Testis (tissue), 3 donors: ENCODE measurements around the gene CRTC2. TPM values are rescaled to one million over a fixed set of nuclear protein-coding genes. Genes with fewer than 3 reads are reported as not detected.

Source experiments
- DNase-seq: peaks from one replicate; pipeline ENCODE4 v3.0.0-alpha.2; 2019
- H3K27ac ChIP-seq, 2 donors: fragments of 200-600 bp; sonication (generic); one replicate each; pipeline ENCODE4 v1.5.1; 2019
- H3K27me3 ChIP-seq: fragments of 200-600 bp; sonication (generic); one replicate; pipeline ENCODE4 v1.5.1; 2019
- H3K36me3 ChIP-seq: fragments of 200-600 bp; sonication (generic); one replicate; pipeline ENCODE4 v1.5.1; 2017; ENCODE audit warnings: low read depth; ENCODE audit errors: missing control alignments
- H3K4me1 ChIP-seq: fragments of 200-600 bp; sonication (generic); one replicate; pipeline ENCODE4 v1.5.1; 2019
- H3K4me3 ChIP-seq, 2 donors: fragments of 200-600 bp; sonication (generic); one replicate each; pipeline ENCODE4 v1.5.1; 2017 to 2019
- H3K9me3 ChIP-seq: fragments of 200-600 bp; sonication (generic); one replicate; pipeline ENCODE4 v1.5.1; 2017
- POLR2A ChIP-seq: fragments of 450-650 bp; IDR thresholded peaks from one replicate; pipeline ENCODE4 v1.6.1; 2017; ENCODE audit warnings: antibody characterized with exemption, mild to moderate bottlenecking, moderate library complexity
- WGBS, 2 donors: methylation state at CpG; one replicate each; pipeline ENCODE4 v1.1.5; 2018; 5-methylcytosine and 5-hydroxymethylcytosine counted together
- intact Hi-C: fragments of 100-400 bp; cut with DNase I; formaldehyde crosslinking; loops from one replicate; pipeline ENCODE4 v1.15.1; 2023; ENCODE audit warnings: low total_unique reads
- polyA plus RNA-seq: library from polyadenylated mRNA; stranded (reverse); fragments of 350-450 nt; fragmentation: Illumina TruSeq; extraction: RNeasy Lipid Tissue Mini Kit (QIAGEN cat#74804); gene quantifications from one replicate; pipeline ENCODE4 v1.2.3, GENCODE V29; 2014; ENCODE audit warnings: low read depth, low replicate concordance; ENCODE audit not compliant: insufficient read depth
- total RNA-seq, 2 donors: library from RNA; depleted of rRNA; stranded (reverse); fragments of >200 nt; gene quantifications; one replicate each; pipeline ENCODE4 v1.2.3, GENCODE V29; 2016
- TF ChIP-seq, protein P1 (sequence below), 3 experiments: fragments of 450-650 bp in 2 of 3; fragments of 200-600 bp in 1 of 3; sonication (generic) in 1 of 3; IDR thresholded peaks; one replicate each; pipeline ENCODE4 v1.5.1; 2016 to 2019; ENCODE audit warnings: antibody characterized with exemption in 3 of 3, mild to moderate bottlenecking in 2 of 3, moderate library complexity in 1 of 3

The CRTC2 gene
- total and polyA plus RNA-seq, 3 donors from 2014 or later: 32.0 to 49.7 (median 49.1) TPM

DNA sequence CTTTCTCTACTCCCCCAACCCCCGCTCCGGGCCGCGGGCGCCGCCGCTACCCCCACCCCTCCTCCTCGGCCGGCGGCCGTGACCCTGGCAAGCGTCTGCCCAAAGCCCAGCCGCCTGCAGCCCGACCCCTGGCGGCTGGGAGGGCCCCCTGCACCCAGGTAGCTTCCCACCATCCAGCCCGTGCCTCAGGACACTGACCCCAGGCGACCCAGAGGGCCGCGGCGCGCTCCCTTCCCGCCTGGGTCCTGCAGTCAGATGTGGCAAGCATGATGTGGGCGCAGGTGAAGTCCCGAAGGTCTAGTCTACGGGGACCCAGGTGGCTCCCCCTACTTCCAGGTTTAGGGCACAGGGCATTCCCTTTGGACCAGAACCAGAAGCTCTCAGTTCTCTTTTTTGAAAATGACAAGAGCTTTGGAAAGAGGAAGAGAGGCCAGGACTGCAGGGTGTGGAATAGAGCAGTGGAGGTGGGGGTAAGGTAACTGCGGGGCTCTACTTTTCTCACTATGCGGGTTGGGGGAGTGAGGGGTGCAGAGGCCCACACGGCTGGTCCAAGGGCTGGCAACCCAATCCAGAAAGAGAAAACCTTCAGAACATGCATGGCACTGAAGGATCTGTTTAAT lies 11.7 kb downstream of the CRTC2 start, which contains the start of gene DENND4B:
TSS of gene DENND4B (minus strand) at position 97 of the 620 bp plus-strand sequence. CDS start 2,344 bp downstream, outside the sequence.
- Histone ChIP-seq H3K27ac (peak within 1 kb of the TSS; percentile 84 to 98), H3K4me1 (peaks cover 17% of the 10 kb centered on the region), H3K9me3 (no peaks in the 10 kb centered on the region), H3K36me3 (no peaks in the 10 kb centered on the region), H3K27me3 (no peaks in the 10 kb centered on the region), H3K4me3 (peak within 1 kb of the TSS; percentile 65 to 98)
- TF ChIP-seq, protein P1, sequence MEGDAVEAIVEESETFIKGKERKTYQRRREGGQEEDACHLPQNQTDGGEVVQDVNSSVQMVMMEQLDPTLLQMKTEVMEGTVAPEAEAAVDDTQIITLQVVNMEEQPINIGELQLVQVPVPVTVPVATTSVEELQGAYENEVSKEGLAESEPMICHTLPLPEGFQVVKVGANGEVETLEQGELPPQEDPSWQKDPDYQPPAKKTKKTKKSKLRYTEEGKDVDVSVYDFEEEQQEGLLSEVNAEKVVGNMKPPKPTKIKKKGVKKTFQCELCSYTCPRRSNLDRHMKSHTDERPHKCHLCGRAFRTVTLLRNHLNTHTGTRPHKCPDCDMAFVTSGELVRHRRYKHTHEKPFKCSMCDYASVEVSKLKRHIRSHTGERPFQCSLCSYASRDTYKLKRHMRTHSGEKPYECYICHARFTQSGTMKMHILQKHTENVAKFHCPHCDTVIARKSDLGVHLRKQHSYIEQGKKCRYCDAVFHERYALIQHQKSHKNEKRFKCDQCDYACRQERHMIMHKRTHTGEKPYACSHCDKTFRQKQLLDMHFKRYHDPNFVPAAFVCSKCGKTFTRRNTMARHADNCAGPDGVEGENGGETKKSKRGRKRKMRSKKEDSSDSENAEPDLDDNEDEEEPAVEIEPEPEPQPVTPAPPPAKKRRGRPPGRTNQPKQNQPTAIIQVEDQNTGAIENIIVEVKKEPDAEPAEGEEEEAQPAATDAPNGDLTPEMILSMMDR (IDR thresholded peaks at IDR 0.05): peak; percentile 89 to 96 (median 89)
- TF ChIP-seq POLR2A: no peak
- WGBS, 2 donors: 8 to 19% methylated on average over 6 to 27 of the region's 28 CpGs
- peak; percentile 87 for DNase-seq
- intact Hi-C loops: loop anchor here (10.0 kb wide), 1 partner anchor 152 kb away; no protein-coding TSS in a partner anchor

DNA sequence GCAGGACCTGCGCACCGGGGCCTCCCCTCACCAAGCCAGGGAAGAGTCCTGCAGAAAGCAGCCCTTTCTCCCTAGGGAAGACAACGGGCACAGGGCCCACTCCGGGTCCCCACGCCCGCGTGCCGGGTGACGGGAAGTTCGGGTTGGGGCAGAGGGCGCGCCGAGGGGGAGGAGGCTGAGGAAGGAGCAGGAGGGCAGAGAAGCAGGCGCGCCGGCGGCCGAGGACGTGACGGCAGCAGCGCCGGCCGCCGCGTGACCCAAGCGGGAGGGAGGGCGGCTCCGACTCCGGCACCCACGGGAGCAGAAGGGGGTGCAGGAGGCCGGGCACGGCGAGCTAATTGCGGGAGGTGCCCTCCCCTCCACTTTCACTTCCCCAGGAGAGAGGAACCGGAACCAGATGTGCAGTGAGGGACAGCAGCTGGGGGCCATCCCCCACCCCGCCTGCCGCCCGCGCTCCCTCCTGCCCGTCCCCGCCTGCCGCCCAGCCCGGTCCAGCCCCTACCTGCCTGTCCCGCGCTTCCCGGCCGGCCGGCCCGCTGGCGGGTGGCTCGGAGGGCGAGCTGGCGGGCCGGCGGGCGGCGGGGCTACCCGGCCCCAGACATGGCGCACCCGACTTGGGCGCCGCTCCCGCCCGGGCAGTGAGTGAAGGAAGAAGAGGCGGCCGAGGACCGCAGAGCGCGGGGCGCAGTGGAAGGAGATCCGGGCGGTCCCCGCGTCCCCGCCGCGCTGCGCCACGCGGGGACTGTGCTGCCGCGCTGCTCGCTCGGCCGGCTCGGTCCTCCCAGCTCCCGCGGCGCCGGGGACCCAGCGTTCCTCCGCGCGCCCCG lies 12.4 kb downstream of the CRTC2 start:
- Histone ChIP-seq H3K36me3 (no peaks in the 10 kb centered on the region), H3K4me1 (peaks cover 17% of the 10 kb centered on the region), H3K27ac (peak overlapping the region; percentile 84 to 98), H3K27me3 (no peaks in the 10 kb centered on the region), H3K9me3 (no peaks in the 10 kb centered on the region), H3K4me3 (peak overlapping the region; percentile 65 to 98)
- TF ChIP-seq, protein P1 (IDR thresholded peaks at IDR 0.05): no peak
- TF ChIP-seq POLR2A: no peak
- intact Hi-C loops: loop anchor here (10.0 kb wide), 1 partner anchor 151 kb away; no protein-coding TSS in a partner anchor
- peak; percentile 83 for DNase-seq
- WGBS, 2 donors: 0 to 1% methylated on average over 5 to 93 of the region's 95 CpGs

DNA sequence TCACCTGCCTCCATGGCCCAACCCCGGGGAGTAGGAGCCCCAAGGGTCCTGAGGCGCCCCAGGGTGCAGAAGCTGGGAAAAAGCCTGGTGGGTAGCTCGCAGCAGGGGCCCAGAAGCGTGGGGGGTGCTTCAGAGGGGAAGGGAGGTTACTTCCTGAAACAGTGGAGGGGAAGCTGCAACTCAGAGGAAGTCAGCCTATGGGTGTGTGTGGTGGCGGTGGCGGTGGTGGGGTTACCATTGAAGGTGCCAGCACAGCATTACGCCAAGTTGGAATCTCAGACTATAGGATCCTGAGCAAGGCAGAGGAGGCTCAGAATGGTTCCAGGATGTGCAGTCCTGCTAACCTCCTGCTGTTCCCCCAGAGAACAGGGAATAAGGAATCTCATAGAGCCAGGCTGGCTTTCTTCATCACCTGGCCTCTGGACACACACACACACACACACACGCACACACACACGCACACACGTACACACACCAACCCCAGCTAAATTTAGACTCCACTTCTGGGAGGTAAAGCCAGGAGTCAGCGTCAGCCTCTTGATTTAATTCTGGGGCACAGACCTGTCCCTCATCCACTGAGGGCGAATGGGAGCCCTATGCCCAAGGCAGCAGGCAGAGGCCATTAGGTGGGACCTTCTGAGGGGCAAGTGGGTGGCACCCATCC lies 13.1 kb downstream of the CRTC2 start:
- no peaks in the 10 kb centered on the region for H3K9me3 ChIP-seq
- no peaks in the 10 kb centered on the region for H3K27me3 ChIP-seq
- H3K4me3 ChIP-seq: peak overlapping the region; percentile 65 to 98
- no peaks in the 10 kb centered on the region for H3K36me3 ChIP-seq
- peak; percentile 36 for DNase-seq
- TF ChIP-seq, protein P1 (IDR thresholded peaks at IDR 0.05): no peak
- no peak for TF ChIP-seq POLR2A
- 23 to 34% methylated on average over 6 to 12 of the region's 12 CpGs for WGBS, 2 donors
- intact Hi-C loops: loop anchor here (10.0 kb wide), 1 partner anchor 150 kb away; no protein-coding TSS in a partner anchor
- H3K4me1 ChIP-seq: peaks cover 17% of the 10 kb centered on the region
- H3K27ac ChIP-seq: peak overlapping the region; percentile 84 to 98

DNA sequence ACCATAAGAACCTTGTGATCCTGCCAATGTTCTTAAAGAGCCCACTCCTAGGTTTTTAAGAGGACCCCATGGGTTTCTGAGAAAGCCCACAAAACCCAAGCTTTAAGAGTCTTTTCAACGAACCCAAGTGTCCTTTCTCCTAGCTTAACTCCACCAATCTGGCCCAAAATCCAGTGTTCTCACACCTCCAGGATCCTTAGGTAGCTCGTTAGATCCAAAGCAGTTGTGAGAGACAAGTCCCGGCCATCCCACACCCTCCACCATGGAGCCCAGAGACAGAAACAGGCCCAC lies 13.6 kb downstream of the CRTC2 start:
- Histone ChIP-seq H3K27ac (peak overlapping the region; percentile 84 to 98), H3K9me3 (no peaks in the 10 kb centered on the region), H3K27me3 (no peaks in the 10 kb centered on the region), H3K4me1 (peaks cover 17% of the 10 kb centered on the region), H3K4me3 (peak overlapping the region in 1 of 2 donors; percentile 65), H3K36me3 (no peaks in the 10 kb centered on the region)
- TF ChIP-seq, protein P1 (IDR thresholded peaks at IDR 0.05): no peak
- no peak for TF ChIP-seq POLR2A
- 66 to 88% methylated on average over 2 to 3 of the region's 3 CpGs for WGBS, 2 donors
- intact Hi-C loops: loop anchor here (10.0 kb wide), 1 partner anchor 150 kb away; no protein-coding TSS in a partner anchor
- no peak for DNase-seq
